Psoas muscle (tissue), 8 donors: ENCODE measurements around the gene ZMYND8. TPM values are rescaled to one million over a fixed set of nuclear protein-coding genes. Genes with fewer than 3 reads are reported as not detected.

Experiments
- ATAC-seq, 4 donors: fragments of 200-7000 bp; cut with Tn5 transposase; one replicate each; pipeline ENCODE4 v1.9.1; 2020; ENCODE audit warnings: moderate library complexity in 3 of 4, mild to moderate bottlenecking in 2 of 4
- DNase-seq, 2 donors: peaks; one replicate each; pipeline ENCODE4 v3.0.0-alpha.2; 2020
- H3K27ac ChIP-seq: fragments of 200-600 bp; one replicate; pipeline ENCODE4 v1.8.0; 2022
- H3K27me3 ChIP-seq, 3 donors: fragments of 200-600 bp in 1 of 3; one replicate each; pipeline versions ENCODE4 v1.6.1 to v1.8.0; 2013 to 2022; ENCODE audit warnings: low read length in 2 of 3, mild to moderate bottlenecking in 2 of 3, moderate library complexity in 1 of 3; ENCODE audit not compliant: insufficient read depth in 3 of 3
- H3K36me3 ChIP-seq, 2 donors: fragments of 200-600 bp in 1 of 2; one replicate each; pipeline versions ENCODE4 v1.6.1 to v1.8.0; 2013 to 2022; ENCODE audit warnings: low read depth in 1 of 2, mild to moderate bottlenecking in 1 of 2, moderate library complexity in 1 of 2; ENCODE audit not compliant: insufficient read depth in 1 of 2
- H3K4me1 ChIP-seq: fragments of 200-600 bp; one replicate; pipeline ENCODE4 v1.8.0; 2022
- H3K4me3 ChIP-seq: fragments of 200-600 bp; one replicate; pipeline ENCODE4 v1.8.0; 2022; ENCODE audit warnings: mild to moderate bottlenecking
- H3K9me3 ChIP-seq: fragments of 200-600 bp; one replicate; pipeline ENCODE4 v1.8.0; 2022
- WGBS, 3 donors: extraction: QIAGEN DNeasy Blood & Tissue Kit; methylation state at CpG; one replicate each; pipeline versions ENCODE4 v1.1.6 to v1.1.7; 2013; 5-methylcytosine and 5-hydroxymethylcytosine counted together
- intact Hi-C, 2 donors: fragments of 100-400 bp; cut with DNase I; formaldehyde crosslinking; loops; one replicate each; pipeline versions ENCODE4 v1.11.0 to v1.14.2; 2022
- polyA plus RNA-seq, 3 donors: library from polyadenylated mRNA; stranded (reverse); fragments of 200-250 nt; gene quantifications; one replicate each; pipeline ENCODE4 v1.2.3, GENCODE V29; 2013
- total RNA-seq, 4 donors: library from RNA; stranded (reverse); fragmentation: NEBNext Ultra II Directional in 2 of 4; extraction: Animal tissue kit (Norgen Biotek cat#: 25700) in 2 of 4; gene quantifications; one replicate each; pipeline versions ENCODE4 v1.2.1 to v1.2.4, GENCODE V29; 2021 to 2023
- TF ChIP-seq, protein P1 (sequence below): fragments of 200-600 bp; IDR thresholded peaks from one replicate; pipeline ENCODE4 v1.8.0; 2022; ENCODE audit warnings: antibody characterized with exemption
- donor health status: healthy with polysubstance abuse.
- donor health status: DM: no; HTN: no; CAD: no; lungs with moderate emphysema.
- donor health status: Bipolar disorder and iron deficiency.
- donor health status: healthy.
- donor health status: DM: yes; HTN: yes; CAD: no.
- donor health status: DM: no; HTN: no; CAD: no.
- donor health status: DM: no; HTN: no; CAD: no.
- donor health status: DM: yes; HTN: yes; CAD: no.

ZMYND8 gene
- total and polyA plus RNA-seq, 7 donors = 4.7 to 42.9 (median 17.7) TPM

GRCh38 chr20:47285189-47285588 is 71.3 kb downstream of the ZMYND8 start:
- no peak for ATAC-seq
- WGBS, 3 donors = 90 to 92% (median 92%) methylated on average over 4 of the region's 4 CpGs
- DNase-seq = no peak
- intact Hi-C loops = no loop called here
- H3K4me3 ChIP-seq = no peak overlapping the region
- peaks cover 9 to 98% of the 10 kb centered on the region in 2 donors for H3K36me3 ChIP-seq
- H3K27ac ChIP-seq = no peak overlapping the region
- no peaks in the 10 kb centered on the region for H3K9me3 ChIP-seq
- H3K4me1 ChIP-seq = no peaks in the 10 kb centered on the region
- no peaks in the 10 kb centered on the region for H3K27me3 ChIP-seq
- TF ChIP-seq, protein P1, sequence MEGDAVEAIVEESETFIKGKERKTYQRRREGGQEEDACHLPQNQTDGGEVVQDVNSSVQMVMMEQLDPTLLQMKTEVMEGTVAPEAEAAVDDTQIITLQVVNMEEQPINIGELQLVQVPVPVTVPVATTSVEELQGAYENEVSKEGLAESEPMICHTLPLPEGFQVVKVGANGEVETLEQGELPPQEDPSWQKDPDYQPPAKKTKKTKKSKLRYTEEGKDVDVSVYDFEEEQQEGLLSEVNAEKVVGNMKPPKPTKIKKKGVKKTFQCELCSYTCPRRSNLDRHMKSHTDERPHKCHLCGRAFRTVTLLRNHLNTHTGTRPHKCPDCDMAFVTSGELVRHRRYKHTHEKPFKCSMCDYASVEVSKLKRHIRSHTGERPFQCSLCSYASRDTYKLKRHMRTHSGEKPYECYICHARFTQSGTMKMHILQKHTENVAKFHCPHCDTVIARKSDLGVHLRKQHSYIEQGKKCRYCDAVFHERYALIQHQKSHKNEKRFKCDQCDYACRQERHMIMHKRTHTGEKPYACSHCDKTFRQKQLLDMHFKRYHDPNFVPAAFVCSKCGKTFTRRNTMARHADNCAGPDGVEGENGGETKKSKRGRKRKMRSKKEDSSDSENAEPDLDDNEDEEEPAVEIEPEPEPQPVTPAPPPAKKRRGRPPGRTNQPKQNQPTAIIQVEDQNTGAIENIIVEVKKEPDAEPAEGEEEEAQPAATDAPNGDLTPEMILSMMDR = no peak

DNA sequence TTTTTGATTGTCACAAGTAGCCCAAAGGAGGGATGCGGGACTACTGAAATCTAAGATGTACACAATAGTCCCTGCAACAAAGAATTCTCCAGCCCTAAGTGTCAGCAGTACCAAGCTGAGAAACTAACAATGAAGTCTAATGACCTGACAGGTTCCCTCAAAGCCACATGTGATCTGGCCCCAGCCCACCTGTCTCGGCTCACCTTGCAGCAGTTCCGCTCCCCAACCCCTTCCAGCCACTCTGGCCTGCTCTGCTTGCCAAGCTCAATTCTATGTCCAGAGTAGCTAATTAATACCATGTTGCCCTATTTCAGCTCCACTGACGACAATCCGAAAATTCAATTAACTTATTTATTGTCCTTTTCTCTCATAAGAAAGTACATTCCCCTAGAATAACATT is 72.1 kb downstream of the ZMYND8 start:
- H3K27me3 ChIP-seq = no peaks in the 10 kb centered on the region
- ATAC-seq = no peak
- WGBS, 3 donors = 98 to 99% (median 98%) methylated on average over 5 of the region's 5 CpGs
- no peaks in the 10 kb centered on the region for H3K4me1 ChIP-seq
- H3K36me3 ChIP-seq = peaks cover 9 to 98% of the 10 kb centered on the region in 2 donors
- no peak overlapping the region for H3K27ac ChIP-seq
- no peak overlapping the region for H3K4me3 ChIP-seq
- intact Hi-C loops = no loop called here
- no peaks in the 10 kb centered on the region for H3K9me3 ChIP-seq
- no peak for DNase-seq
- TF ChIP-seq, protein P1 = no peak

- H3K27ac ChIP-seq = no peak overlapping the region
- no peaks in the 10 kb centered on the region for H3K4me1 ChIP-seq
- H3K27me3 ChIP-seq = no peaks in the 10 kb centered on the region
- peaks cover 9 to 99% of the 10 kb centered on the region in 2 donors for H3K36me3 ChIP-seq
- ATAC-seq (no peak), DNase-seq (no peak)
- intact Hi-C loops = no loop called here
- H3K4me3 ChIP-seq = no peak overlapping the region
- no peaks in the 10 kb centered on the region for H3K9me3 ChIP-seq
- WGBS, 3 donors = 87 to 92% (median 88%) methylated on average over 3 of the region's 3 CpGs
- TF ChIP-seq, protein P1 = no peak
Measured at GRCh38 chr20:47283411-47283810, 73.1 kb downstream of the ZMYND8 start.

GRCh38 chr20:47282864-47283263 is 73.6 kb downstream of the ZMYND8 start:
- intact Hi-C loops = no loop called here
- TF ChIP-seq, protein P1 = no peak
- WGBS, 3 donors = 90 to 96% (median 93%) methylated on average over 2 of the region's 2 CpGs
- Histone ChIP-seq H3K4me3 (no peak overlapping the region), H3K9me3 (no peaks in the 10 kb centered on the region), H3K36me3 (peaks cover 10 to 94% of the 10 kb centered on the region in 2 donors), H3K4me1 (no peaks in the 10 kb centered on the region), H3K27ac (no peak overlapping the region), H3K27me3 (no peaks in the 10 kb centered on the region)
- ATAC-seq (no peak), DNase-seq (no peak)

GRCh38 chr20:47281376-47281775 is 75.1 kb downstream of the ZMYND8 start:
- ATAC-seq (no peak), DNase-seq (no peak)
- no peaks in the 10 kb centered on the region for H3K9me3 ChIP-seq
- peaks cover 9 to 82% of the 10 kb centered on the region in 2 donors for H3K36me3 ChIP-seq
- no peaks in the 10 kb centered on the region for H3K27me3 ChIP-seq
- H3K4me1 ChIP-seq = peaks cover 12% of the 10 kb centered on the region
- H3K4me3 ChIP-seq = no peak overlapping the region
- intact Hi-C loops = no loop called here
- TF ChIP-seq, protein P1 = no peak
- 62 to 67% (median 66%) methylated on average over 4 of the region's 4 CpGs for WGBS, 3 donors
- no peak overlapping the region for H3K27ac ChIP-seq
